Hepatocyte (in vitro differentiated cells): ENCODE data around the gene TFIP11.

Source experiments
- EZH2 ChIP-seq: fragments of 200-600 bp; sonication (generic); IDR thresholded peaks from 2 replicates; pipeline ENCODE4 v1.6.1; 2016; ENCODE audit warnings: antibody characterized with exemption, mild to moderate bottlenecking, borderline replicate concordance
- TF ChIP-seq, protein P1 (sequence below): fragments of 200-600 bp; sonication (generic); IDR thresholded peaks from 2 replicates; pipeline ENCODE4 v1.5.1; 2016; ENCODE audit warnings: antibody characterized with exemption, mild to moderate bottlenecking; ENCODE audit not compliant: poor library complexity

DNA sequence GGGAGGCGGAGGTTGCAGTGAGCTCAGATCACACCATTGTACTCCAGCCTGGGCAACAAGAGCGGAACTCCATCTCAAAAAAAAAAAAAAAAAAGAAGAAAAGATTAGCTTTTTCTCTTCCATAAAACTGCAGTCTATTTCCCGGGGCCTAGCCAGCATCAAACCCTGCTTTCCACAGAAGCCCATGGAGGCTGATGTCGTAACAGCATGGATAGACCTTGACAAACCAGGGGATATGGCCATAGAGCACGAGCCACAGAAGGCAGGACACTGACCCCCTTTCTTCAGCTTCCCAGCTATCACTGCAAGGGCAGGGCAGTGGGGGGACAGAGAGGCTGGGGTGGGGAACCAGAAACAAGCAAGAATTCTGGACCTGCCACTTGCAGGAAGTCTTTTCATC is 50.2 kb downstream of the TFIP11 start:
- TF ChIP-seq, protein P1, sequence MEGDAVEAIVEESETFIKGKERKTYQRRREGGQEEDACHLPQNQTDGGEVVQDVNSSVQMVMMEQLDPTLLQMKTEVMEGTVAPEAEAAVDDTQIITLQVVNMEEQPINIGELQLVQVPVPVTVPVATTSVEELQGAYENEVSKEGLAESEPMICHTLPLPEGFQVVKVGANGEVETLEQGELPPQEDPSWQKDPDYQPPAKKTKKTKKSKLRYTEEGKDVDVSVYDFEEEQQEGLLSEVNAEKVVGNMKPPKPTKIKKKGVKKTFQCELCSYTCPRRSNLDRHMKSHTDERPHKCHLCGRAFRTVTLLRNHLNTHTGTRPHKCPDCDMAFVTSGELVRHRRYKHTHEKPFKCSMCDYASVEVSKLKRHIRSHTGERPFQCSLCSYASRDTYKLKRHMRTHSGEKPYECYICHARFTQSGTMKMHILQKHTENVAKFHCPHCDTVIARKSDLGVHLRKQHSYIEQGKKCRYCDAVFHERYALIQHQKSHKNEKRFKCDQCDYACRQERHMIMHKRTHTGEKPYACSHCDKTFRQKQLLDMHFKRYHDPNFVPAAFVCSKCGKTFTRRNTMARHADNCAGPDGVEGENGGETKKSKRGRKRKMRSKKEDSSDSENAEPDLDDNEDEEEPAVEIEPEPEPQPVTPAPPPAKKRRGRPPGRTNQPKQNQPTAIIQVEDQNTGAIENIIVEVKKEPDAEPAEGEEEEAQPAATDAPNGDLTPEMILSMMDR = no peak
- TF ChIP-seq EZH2 = no peak
